ENCODE measurements around the gene ABITRAM. TPM values are rescaled to one million over a fixed set of nuclear protein-coding genes. Genes with fewer than 3 reads are reported as not detected.
"Not testable (repeated sequence)": the region's sequence is repeated elsewhere in the genome, so short reads cannot be mapped to it uniquely, and the experiment has no call there.

Gene ABITRAM
- total and polyA plus RNA-seq, 12 donors: 3.5 to 33.0 (median 12.3) TPM

DNA sequence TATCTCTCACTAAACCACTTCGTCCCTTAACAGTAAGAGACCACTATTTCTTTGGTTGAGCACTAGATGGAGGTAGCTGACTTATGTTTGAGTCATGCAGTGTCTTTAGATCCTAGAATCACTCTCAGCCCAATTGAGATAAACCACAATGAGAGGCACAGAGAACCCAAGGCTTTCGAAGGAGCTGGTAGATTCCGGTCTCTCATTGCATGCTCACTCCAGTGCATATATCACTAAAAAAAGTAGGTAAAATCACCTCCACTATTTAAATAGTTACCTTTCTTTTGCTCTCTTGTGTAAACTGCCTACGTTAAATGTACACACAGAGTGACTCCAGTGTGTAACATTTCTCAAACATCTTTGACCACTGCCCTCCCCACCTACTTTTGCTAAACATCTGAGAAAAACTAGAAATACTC lies 44.5 kb upstream of the ABITRAM start:
- Histone ChIP-seq H3K4me1 (replicated peaks in 1 of 2) (peaks cover 18 to 31% of the 10 kb centered on the region in 2 donors), H3K9me3 (replicated peaks in 1 of 3) (no peaks in the 10 kb centered on the region), H3K27ac (no peak overlapping the region), H3K36me3 (replicated peaks in 1 of 2) (peaks cover 0 to 40% of the 10 kb centered on the region in 2 donors), H3K4me3 (no peak overlapping the region), H3K27me3 (no peaks in the 10 kb centered on the region)
- TF ChIP-seq, protein P1, sequence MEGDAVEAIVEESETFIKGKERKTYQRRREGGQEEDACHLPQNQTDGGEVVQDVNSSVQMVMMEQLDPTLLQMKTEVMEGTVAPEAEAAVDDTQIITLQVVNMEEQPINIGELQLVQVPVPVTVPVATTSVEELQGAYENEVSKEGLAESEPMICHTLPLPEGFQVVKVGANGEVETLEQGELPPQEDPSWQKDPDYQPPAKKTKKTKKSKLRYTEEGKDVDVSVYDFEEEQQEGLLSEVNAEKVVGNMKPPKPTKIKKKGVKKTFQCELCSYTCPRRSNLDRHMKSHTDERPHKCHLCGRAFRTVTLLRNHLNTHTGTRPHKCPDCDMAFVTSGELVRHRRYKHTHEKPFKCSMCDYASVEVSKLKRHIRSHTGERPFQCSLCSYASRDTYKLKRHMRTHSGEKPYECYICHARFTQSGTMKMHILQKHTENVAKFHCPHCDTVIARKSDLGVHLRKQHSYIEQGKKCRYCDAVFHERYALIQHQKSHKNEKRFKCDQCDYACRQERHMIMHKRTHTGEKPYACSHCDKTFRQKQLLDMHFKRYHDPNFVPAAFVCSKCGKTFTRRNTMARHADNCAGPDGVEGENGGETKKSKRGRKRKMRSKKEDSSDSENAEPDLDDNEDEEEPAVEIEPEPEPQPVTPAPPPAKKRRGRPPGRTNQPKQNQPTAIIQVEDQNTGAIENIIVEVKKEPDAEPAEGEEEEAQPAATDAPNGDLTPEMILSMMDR (IDR thresholded peaks at IDR 0.05): peak in 4 of 6 experiments; percentile 35 to 49 (median 45)
- TF ChIP-seq POLR2A (IDR thresholded peaks at IDR 0.05): no peak
- intact Hi-C loops (cut with DNase I): no loop called here
- 40 to 71% (median 60%) methylated on average over 4 of the region's 4 CpGs for WGBS, 4 donors
- DNase-seq: no peak

DNA sequence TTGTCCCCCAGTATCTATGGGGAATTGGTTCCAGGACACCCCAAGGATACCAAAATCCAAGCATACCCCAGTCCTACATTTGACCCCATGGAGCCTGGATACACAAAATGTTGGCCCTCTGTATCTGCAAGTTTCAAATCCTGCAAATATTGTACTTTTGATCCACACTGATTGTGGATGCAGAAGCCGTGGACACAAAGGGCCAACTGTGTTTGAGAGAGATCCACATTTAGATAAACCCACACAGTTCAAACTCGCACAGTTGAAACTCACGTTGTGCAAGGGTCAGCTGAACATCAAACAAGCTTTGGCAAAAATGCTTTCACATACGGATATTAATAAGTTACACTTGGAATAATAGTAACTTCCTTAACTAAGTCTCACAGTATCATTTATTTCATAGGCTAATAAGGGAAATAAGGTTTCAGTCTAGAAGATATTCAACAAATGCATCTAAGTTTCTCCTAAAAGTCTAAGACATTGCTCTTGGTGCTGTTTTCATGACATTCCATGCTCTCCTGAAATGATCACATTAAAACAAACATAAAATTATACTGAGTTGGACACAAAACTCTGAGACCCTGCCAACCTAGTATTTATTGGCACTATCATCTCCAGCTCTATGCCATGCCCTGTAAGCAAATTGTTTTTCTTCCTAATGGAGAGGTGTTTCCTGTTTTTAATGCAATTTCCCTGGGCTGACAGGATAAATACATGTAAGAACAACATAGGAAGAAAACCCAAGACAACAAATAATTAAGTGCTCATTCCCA lies 39.8 kb upstream of the ABITRAM start:
- 84 to 94% (median 88%) methylated on average over 4 of the region's 4 CpGs for WGBS, 4 donors
- peaks cover 0 to 86% of the 10 kb centered on the region in 2 donors for H3K36me3 ChIP-seq (replicated peaks in 1 of 2)
- intact Hi-C loops (cut with DNase I): no loop called here

DNA sequence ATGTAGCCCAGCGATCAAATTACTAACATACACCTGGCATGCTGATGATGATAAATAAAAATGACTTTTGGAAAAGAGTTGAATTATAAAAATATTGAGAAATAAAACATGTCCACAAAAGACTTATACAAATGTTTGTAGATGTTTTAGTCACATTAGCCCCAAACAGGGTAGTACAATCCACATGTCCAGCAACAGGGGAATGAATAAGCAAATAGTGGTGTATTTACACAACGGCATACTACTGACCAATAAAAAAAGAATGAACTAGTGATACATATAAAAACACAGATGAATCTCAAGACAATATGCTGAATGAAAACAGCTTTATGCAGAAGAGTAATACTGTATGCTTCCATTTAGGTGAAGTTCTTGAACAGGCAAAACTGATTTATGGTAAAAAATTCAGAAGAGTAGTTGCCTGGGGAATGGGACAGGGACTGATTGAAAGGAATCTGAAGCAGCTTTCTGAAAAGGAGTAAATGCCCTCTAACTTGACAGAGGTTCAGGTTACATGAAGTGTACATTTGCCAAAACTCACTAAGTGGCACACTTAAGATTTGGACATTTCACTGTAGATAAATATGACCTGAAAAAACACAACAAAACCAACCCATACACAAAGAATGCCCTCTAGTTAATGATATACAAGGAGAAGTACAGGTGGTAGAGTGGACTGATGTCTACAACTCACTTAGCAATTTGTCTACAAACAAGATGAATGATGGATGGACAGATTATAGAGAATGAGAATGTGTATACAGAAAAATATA lies 36.7 kb upstream of the ABITRAM start:
- no peak overlapping the region for H3K27ac ChIP-seq
- no peak for DNase-seq
- intact Hi-C loops (cut with DNase I): no loop called here
- H3K27me3 ChIP-seq: no peaks in the 10 kb centered on the region
- no peaks in the 10 kb centered on the region for H3K9me3 ChIP-seq (replicated peaks in 1 of 3)
- H3K4me1 ChIP-seq (replicated peaks in 1 of 2): no peaks in the 10 kb centered on the region
- H3K36me3 ChIP-seq (replicated peaks in 1 of 2): peaks cover 0 to 92% of the 10 kb centered on the region in 2 donors
- no peak overlapping the region for H3K4me3 ChIP-seq
- no peak for TF ChIP-seq POLR2A (IDR thresholded peaks at IDR 0.05)
- TF ChIP-seq, protein P1 (IDR thresholded peaks at IDR 0.05): no peak
- 84 to 97% (median 95%) methylated on average over 2 of the region's 2 CpGs for WGBS, 4 donors

More for the DNA sequence above, 39.8 kb upstream of the ABITRAM start:
- TF ChIP-seq POLR2A (IDR thresholded peaks at IDR 0.05): no peak
- TF ChIP-seq, protein P1 (IDR thresholded peaks at IDR 0.05): no peak
- Histone ChIP-seq H3K27ac (no peak overlapping the region), H3K4me3 (no peak overlapping the region), H3K9me3 (replicated peaks in 1 of 3) (no peaks in the 10 kb centered on the region), H3K27me3 (no peaks in the 10 kb centered on the region), H3K4me1 (replicated peaks in 1 of 2) (peaks cover 0 to 3% of the 10 kb centered on the region in 2 donors)
- DNase-seq: no peak

DNA sequence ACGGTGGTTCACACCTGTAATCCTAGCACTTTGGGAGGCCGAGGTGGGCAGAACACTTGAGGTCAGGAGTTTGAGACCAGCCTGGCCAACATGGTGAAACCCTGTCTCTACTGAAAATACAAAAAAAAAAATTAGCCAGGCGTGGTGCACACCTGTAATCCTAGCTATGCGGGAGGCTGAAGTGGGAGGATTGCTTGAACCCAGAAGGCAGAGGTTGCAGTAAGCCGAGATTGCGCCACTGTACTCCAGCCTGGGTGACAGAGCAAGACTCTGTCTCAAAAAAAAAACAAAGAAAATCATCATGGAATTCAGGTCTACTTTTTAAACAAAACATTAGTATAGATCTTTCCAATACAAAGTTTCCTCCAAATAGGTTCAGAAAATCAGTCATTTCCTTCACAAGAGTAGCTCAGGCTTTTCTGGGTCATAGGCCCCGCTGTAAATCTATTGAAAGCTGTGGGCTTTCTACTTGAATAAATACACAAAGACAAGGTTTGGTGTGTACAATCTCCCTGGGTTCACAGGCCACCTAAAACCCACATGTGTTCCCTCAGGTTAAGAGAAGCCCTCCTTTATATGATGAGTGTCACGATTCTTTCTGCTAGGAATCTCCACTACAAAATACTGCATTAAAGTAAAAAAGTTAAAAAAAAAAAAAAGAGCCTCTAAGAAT lies 35.0 kb upstream of the ABITRAM start:
- H3K4me1 ChIP-seq (replicated peaks in 1 of 2); DNase-seq; H3K9me3 ChIP-seq (replicated peaks in 1 of 3); H3K27me3 ChIP-seq; intact Hi-C loops (cut with DNase I); H3K27ac ChIP-seq; H3K4me3 ChIP-seq: not testable (repeated sequence)
- peaks cover 0 to 91% of the 10 kb centered on the region in 2 donors for H3K36me3 ChIP-seq (replicated peaks in 1 of 2)
- whole genome bisulfite sequencing, 4 donors: 90 to 96% (median 95%) methylated on average over 8 of the region's 8 CpGs

Measured in adrenal gland (tissue), 12 donors.